HG03097 (cell line): ENCODE results near the gene RDM1.

Experiments used
- ATAC-seq: cut with Tn5 transposase; IDR thresholded peaks from one replicate; pipeline ENCODE4 v1.9.1; 2021; ENCODE audit not compliant: unreplicated experiment, low FRiP score

RDM1 gene

DNA sequence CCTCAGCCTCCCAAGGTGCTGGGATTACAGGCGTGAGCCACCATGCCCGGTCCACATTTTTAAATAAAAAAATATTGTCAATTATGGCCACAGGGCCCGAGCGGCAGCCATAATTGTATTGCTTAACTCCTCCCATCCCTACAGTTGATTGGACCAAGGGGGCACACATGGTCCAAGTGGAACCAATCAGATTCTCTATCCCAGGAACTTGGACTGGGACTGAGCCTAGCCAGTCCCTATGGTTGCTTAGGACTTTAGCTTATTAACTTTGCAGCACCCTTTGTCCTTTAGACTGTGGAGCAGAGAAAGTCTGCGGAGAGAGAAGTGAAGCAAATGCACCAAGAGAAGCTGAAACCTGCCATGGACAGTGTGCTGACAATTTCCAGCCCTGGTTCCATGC, 5.5 kb upstream of the RDM1 start:
- ATAC-seq = no peak

DNA sequence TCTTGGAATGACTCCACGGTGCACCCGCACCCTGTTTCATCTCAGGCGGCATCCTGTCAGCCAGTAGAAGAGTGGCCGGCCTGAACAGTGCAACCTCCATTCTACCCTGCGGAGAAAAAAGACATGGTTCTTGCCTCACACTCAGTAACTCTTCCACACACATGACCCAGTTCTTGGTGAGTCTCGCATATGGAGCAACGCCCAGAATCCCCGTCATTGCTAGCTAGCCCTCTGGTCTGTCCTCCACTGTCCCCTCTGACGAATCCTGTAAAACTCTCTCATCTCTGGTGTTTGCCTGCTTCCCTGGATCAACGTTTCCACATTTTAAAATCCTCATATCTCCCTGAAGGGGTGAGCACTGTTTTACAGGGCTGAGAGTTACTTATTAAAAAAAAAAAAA, 4.2 kb upstream of the RDM1 start:
- no peak for ATAC-seq

DNA sequence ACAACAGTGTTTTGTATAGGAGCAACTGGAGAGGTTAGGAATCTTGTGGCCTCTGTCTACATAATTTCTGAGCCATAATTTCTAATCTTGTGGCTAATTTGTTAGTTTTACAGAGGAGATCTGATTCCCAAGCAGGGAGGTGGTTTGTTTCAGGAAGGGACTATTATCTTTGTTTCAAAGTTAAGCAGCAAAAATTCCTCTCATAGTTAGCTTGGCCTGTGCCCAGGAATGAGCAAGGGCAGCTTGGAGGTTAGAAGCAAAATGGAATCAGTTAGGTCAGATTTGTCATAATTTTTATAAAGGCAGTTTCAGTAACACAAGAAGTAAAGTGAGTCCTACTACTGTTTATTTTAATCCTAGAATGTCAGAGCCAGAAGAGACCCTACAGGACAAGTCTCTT, 2.0 kb upstream of the RDM1 start:
- no peak for ATAC-seq

DNA sequence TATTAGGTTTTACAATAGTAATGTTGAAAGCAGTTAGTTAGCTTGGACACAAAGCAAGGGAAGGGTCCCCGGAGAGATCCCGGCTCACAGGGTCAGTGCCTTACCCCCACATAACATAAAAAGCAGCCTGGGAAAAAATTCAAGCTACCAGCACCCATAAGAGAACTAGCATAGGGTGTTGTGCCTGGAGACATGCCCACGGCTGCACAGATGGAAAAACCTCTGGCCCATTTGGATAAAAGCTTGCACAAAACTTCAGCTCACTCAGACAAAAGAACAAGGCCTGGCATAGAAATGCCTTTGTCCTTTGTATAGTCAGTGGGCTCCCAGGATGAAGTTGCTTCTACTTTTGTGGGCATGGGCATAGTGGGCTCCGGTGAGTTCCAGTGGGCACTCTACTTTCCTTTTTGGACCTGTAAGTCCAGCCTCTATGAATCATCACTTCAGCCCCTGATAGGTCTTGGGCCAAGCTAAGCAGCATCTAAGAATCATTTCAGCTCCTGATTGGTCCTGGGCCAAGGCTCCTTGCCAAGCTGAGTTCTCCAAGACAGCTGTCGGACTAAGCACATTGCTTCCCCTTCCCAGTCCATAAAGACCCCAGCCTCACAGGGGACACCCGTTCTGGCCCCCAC, 1.3 kb upstream of the RDM1 start:
- no peak for ATAC-seq

DNA sequence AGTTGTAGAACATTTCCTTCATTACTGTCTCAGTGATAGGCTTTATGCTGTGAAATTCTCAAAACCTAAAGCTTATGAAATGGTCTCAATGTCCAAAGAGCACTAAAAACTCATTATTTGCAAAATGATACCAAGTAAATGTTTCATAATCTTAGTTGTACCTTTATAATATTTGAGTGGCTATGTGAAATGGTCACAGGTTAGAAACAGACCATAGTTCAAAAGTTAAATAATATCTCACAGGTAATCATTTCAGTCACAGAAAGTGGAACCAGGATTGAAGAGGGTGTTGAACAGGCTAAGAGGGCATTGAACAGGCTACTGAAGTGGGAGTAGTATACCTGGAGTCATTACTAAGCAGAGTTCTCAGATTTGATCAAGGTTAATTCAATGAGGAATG, 2.9 kb downstream of the RDM1 start:
- ATAC-seq = no peak

DNA sequence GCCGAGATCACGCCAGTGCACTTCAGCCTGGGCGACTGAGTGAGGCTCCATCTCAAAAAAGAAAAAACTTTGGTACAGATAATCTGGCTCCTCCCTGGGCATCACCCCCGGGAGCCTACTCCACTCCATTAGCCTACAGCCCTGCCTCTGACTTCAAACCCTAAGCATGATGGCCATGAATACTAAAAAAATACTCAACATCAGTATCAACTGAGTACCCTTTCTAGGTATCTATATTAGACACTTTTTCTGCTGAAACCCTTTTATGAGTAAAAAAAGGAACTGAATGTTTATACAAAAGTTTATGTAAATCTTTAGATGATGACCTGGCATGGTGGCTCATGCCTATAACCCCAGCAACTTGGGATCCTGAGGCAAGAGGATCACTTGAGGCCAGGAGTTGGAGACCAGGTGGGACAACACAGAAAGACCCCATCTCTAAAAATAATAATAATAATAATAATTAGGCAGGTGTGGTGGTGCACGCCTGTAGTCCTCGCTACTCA, 6.9 kb downstream of the RDM1 start:
- ATAC-seq = no peak

DNA sequence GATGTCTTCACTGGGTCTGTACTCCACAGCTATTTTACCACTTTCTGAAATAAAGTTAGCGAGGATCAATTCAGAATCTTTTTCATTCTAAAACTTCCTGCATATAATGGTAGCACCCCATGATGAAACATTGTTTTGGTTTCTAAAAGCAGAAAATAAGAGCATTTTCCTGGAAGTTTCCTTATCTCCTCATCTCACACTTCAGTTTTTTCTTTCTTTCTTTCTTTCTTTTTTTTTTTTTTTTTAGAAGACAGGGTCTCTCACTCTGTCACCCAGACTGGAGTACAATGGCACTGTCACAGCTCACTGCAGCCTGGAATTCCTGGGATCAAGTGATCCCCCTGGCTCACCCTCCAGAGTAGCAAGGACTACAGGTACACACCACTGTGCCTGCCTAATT, 10.3 kb downstream of the RDM1 start:
- ATAC-seq = no peak

DNA sequence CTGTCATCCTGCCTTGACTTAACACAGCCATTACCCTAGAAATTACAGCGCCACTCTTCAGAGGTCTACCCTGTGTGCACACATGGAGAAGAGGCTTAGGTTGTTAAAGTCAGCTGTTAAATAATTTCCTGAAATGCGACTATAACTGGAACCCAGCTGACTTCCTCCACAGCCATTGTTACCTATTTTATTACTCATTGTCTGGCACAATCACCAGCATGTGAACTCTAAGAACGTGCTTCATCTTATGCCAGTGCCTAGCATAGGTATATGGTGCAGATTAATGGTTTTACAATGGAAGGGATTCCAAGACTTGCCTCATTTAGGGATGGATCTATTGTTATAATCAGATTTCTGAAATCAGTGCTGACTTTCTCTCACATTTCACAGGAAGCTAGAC, 11.9 kb downstream of the RDM1 start:
- no peak for ATAC-seq

DNA sequence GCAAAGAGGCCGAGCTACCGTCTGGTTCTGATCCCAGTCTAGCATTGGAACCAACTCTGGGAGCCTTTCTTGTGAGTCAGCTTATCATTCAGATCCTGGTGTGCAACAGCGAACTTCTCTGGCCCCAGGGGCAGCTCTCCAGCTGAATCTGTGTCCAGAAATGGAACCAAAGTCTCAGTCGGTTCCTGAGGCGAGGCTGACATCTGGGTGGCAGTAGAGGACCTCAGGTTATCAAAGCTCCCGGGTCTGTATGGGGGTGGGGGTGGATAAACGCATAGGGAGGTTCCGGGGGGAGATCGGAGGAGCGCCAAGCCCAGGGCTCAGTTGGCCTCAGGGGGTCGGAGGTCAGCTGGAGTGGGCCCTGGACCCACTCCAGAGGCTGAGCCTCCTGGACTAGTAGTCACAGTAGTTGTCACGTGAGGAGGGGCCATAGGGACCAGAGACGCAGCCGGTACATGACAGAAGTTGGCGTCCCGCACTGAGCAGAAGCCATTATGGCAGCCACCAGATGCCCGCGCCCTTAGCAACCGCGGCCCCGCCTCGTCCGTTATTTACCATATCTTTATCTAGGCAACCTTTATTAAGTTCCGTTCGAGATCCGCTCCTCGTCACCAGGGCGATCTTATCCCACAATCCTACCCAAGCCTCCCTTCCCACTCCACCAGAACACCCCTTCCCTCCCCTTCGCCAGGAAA, 12.9 kb downstream of the RDM1 start:
- ATAC-seq = no peak

DNA sequence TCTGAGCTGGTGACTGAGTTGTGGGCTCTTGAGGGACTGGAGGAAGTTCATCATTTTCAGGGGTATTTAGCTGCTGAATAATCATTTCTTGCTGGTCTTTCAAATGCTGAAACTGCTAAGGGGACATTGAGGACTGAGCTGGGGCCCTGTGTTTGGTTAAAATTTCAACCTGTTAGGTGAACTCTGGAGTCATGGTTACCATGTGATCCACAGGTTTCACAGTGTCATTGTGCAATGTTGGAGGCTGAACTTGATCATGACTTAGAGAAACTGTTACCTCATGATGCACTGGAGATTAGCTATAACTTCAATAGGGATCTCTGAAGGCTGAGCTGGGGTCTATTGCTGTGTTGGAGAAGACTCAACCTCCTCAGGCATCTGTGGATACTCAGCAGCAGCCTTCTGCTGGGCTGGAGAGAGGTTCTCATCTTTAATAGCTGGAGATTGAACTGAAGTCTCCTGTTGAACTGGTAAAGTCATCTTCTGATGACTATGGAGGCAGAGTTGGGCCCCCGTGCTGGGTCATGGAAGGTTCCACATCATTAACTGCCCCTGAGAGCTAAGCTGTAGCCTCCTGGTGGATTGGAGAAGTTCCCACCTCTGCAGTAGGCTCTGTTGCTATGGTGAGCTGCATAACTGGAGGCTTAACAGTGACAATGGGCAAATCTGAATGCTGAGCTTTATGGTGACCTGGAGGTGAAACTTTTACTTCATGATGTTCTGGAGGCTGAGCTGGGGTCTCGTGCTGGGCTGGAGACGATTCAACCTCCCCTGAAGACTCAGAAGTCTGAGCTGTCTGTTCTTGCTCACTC, 15.2 kb downstream of the RDM1 start:
- ATAC-seq = no peak

DNA sequence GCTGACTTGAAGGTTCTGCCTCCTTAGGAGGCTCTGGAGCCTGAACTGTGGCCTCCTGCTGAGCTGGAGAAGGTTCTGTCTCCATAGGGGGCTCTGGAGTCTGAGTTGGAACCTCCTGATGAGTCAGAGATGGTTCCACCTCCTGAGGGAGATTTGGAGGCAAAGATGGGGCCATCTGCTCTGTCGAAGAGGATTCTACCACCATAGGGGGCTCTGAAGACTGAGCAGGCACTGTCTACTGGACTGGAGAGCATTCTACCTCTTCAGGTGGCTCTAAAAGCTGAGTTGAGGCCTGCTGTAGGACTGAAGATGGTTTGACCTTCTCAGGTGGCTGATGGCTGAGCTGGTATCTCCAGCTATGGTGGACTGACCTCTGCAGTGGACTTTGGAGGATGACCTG, 16.2 kb downstream of the RDM1 start:
- ATAC-seq = no peak

DNA sequence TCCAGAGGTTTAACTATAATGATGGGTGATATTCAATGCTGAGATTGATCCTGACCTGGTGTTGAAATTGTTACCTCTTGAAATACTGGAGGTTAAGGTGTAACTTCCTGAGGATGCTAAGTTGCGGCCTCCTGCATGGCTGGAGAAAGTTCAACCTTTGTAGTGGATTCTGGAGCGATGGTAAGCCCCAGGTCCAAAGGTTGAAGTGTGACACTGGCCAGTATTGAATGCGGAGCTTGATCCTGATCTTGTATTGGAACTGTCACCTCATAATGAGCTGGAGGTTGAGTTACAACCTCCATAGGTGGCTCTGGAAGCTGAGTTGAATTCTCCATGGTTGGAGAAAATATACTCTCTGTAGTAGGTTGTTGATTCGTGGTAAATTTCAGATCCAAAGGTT, 17.0 kb downstream of the RDM1 start:
- no peak for ATAC-seq

DNA sequence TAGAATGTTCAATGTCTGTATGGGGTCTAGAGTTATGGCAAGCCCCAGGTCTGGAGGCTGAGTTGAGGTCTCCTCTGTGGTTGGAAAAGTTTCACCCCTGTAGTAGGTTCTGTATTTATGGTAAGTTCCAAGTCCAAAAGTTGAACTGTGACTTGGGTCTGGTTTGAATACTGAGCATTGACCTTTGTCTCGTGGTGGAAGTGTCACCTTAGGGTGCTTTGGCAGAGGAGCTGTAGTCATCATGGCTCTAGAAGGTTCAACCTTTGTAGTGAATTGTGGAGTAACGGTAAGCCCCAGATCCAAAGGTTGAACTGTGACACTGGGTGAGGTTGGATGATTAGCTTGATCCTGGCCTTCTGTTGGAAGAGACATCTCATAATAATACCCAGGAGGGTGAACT, 17.6 kb downstream of the RDM1 start:
- ATAC-seq = no peak

DNA sequence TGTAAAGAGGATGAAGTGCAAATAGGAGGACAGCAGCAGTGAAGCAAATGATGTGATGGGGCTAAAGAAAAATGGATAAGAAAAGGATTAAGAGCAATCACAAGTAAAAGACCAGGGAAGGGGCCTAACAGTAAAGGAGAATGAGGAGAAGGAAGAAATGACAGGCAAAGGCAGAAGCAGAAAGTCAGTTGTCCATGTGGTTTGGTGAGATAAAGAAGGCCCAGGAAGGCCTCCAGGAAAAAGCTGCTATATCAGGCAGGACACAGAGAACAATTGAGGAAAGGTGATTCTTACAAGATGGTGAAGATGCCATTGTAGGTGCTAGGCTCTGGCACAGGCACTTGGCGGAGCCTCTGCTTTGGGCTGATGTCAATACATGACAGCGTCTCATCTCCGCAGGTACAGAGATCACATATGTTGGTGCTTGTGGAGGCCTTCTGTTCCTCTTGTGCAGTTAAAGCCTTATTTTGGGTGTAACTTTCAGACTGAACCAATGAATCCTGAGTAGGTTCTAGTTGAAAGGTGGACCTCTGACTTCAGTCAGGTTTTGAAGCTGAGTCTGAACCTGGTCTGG, 18.1 kb downstream of the RDM1 start:
- no peak for ATAC-seq

DNA sequence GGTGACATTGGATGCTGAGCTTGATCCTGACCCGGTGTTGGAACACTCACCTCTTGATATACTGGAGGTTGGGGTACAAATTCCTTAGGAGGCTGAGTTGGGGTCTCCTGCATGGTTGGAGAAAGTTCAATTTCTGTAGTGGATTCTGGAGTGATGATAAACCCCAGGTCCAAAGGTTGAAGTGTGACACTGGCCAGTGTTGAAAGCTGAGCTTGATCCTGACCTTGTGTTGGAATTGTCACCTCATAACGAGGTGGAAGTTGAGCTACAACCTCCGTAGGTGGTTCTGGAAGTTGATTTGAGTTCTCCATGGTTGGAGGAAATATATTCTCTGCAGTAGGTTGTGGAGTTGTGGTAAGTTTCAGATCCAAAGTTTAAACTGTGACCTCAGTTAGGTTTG, 21.2 kb downstream of the RDM1 start:
- no peak for ATAC-seq

DNA sequence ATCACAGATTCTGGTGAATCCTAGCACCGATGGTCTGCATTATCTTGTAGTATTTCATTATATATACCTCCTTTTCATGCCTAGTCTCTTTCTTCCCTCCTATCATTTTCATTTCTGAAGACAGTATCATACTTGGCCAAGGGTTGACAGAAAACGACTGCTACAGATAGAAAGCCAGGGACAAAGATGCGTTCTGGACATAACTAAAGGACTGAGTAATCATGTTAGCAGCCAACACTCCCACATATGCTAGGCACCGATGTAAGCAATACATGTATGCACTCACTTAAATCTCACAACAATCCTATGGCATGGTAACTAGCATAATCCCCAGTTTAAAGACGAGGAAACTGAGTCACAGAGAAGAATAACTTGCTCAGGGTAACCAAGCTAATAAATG, 22.9 kb downstream of the RDM1 start:
- no peak for ATAC-seq

DNA sequence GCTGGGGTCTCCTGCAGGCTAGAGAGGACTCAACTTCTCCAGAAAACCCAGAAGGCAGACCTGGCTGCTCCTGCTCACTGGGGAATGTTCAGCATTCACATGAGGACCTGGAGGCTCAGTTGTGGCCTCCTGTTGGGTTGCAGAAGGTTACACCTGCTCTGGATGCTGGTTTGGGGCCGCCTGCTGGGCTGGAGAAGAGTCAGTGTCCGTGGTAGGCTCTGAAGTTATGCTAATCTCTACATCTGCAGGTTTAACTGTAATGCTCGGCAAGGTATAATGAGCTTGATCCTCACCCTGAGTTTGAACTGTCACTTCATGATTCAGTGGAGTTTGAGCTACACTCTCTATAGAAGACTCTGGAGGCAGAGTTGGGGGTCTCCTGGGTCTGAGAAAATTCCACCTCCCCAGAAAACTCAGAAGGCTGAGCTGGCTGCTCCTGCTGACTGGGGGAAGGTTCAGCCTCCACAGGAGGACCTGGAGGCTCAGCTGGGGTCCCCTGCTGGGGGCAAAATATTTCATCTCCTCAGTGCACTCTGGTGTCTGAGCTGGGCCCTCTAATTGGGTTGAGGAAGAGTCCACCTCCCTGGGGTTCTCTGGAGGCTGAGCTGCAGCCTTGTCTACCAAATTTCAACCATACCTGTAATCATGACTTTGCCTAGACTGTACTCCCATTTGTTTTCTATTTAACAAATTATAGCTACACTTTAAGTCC, 23.5 kb downstream of the RDM1 start:
- no peak for ATAC-seq

DNA sequence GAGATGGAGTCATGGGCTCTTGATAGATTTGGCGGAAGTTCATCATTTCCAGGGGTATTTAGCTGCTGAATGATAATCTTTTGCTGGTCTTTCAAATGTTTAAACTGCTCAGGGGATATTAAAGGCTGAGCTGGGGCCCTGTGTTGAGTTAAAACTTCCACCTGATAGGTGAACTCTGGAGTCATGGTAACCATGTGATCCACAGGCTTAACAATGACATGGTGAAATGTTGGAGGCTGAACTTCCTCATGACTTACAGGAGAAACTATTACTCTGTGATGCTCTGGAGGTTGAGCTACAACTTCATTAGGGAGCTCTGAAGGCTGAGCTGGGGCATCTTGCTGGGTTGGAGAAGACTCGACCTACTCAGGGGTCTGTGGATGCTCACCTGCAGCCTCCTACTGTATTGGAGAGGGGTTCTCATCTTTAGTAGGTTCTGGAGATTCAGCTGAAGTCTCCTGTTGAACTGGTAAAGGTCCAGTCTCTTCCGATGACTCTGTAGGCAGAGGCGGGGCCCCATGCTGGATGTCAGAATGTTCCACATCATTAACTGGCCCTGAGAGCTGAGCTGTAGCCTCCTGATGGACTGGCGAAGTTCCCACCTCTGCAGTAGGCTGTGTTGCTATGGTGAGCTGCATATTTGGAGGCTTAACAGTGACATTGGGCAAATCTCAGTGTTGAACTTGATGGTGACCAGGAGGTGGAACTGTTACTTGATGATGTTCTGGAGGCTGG, 24.2 kb downstream of the RDM1 start:
- no peak for ATAC-seq

DNA sequence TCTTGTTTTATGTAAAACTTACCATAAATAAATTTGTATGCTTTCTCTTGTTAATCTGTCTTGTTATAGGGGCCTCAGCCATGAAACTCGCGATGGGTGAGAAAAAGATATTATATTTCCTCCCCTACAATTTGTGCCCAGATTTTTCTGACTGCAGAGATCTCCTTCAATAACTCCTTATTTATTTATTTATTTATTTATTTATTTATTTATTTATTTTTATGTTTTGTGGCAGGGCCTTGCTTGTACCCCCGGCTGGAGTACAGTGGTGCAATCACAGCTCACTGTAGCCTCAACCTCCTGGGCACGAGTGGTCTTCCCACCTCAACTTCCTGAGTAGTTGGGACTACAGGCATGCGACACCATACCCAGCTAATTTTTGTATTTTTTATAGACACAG, 27.1 kb downstream of the RDM1 start:
- ATAC-seq = no peak

DNA sequence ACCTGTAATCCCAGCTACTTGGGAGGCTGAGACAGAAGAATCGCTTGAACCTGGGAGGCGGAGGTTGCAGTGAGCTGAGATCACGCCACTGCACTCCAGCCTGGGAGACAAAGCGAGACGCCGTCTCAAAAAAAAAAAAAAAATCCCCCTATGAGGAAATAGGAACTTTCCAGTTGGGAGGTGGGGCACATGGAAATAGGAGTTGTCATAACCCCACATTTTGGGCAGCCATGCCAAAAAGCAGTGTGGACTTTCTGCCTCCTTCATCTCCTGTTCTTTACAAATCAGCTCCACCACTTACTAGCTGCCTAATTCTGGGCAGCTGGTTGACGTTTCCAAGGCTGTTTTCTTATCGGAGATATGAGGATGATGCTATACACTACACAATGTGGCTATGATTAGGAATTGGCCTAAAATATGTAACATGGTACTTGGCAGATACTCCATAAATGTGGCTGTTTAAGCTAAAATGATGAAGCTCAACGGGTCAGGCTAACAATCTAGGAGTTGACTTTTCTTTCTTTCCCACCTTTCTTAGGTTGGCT, 28.9 kb downstream of the RDM1 start:
- no peak for ATAC-seq
